HUES64 (cell line): ENCODE measurements around the gene BAK1.

Experiments used
- H3K27ac ChIP-seq: 2 replicates; pipeline ENCODE4 v1.7.0; 2013; ENCODE audit warnings: low read depth, low read length, inconsistent platforms
- H3K27me3 ChIP-seq: 2 replicates; pipeline ENCODE4 v1.6.1; 2013; ENCODE audit warnings: mild to moderate bottlenecking, low read length; ENCODE audit not compliant: insufficient read depth
- H3K36me3 ChIP-seq: 2 replicates; pipeline ENCODE4 v1.6.1; 2013; ENCODE audit warnings: mild to moderate bottlenecking, low read length; ENCODE audit not compliant: insufficient read depth
- H3K4me1 ChIP-seq: 2 replicates; pipeline ENCODE4 v1.6.1; 2013; ENCODE audit warnings: mild to moderate bottlenecking, low read length, moderate library complexity; ENCODE audit not compliant: insufficient read depth
- H3K4me3 ChIP-seq: 2 replicates; pipeline ENCODE4 v1.5.1; 2013; ENCODE audit warnings: mild to moderate bottlenecking, low read length, moderate library complexity
- H3K9ac ChIP-seq: 2 replicates; pipeline ENCODE4 v1.6.1; 2013; ENCODE audit warnings: mild to moderate bottlenecking, low read depth, low read length
- H3K9me3 ChIP-seq: 2 replicates; pipeline ENCODE4 v1.6.1; 2013; ENCODE audit warnings: low read depth, low read length; ENCODE audit not compliant: insufficient read depth
- WGBS: fragments of 150-250, 120-280 bp; methylation state at CpG from one replicate; pipeline ENCODE4 v1.1.7; 2013; ENCODE audit warnings: missing lambda C conversion rate; 5-methylcytosine and 5-hydroxymethylcytosine counted together

BAK1 gene

DNA sequence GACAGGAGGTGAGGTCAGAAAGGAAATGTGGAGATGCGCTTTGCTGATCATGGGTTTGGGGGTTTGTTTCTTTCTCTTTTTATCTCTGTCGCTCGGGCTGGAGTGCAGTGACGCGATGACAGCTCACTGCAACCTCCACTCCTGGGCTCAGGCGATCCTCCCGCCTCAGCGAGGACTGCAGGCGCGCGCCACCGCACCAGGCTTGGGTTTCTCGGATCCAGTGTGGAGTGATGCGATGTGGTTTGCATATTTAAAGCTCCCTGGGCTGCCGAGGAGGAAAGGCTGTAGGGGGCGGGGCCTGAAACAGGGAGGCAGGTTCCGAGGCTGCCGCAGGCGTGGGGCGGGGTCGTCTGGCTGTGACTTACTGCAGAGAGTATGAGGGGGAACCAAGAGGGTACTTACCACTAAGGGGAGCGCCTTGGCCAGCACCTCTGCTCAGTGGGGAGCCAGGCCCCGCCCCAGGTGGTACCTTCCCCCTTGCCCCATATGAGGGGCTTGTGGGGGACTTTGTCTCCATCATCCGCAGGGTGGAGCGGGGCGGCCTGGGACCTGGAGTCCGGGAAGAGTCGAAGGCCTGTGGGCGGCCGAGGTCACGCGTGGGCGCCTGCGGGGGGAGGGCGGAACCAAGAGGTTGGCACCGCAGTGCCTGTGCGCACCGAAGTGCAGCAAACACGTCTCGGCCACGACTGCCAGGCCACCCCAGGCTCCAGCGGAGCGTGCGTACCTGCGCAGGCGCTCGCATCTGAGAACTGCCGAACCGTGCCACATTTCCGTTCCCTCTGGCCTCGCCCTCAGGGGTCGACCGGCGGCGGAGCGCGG lies 12.7 kb upstream of the BAK1 start:
- Histone ChIP-seq H3K9ac (no peak overlapping the region), H3K36me3 (no peaks in the 10 kb centered on the region), H3K4me3 (peak overlapping the region; percentile 43), H3K4me1 (peaks cover 25% of the 10 kb centered on the region), H3K27ac (no peak overlapping the region), H3K27me3 (peaks cover 4% of the 10 kb centered on the region; the same call in 1 of the 2 replicates), H3K9me3 (no peaks in the 10 kb centered on the region)
- WGBS, result 17% methylated on average over 57 of the region's 57 CpGs

DNA sequence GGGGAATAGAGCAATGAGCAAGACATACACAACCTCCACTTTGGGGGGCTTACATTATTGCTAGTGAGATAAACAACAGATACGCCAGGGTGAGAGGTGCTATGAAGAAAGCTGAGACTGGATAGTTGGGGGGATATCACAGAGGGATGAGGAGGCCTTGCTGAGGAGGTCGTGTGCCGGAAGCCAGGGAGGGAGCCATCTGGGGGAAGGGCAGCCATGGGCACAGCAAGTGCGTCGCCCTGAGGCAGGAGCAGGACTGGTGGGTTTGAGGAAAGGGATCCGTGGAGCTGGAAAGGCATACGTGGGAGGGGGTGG lies 12.2 kb upstream of the BAK1 start:
- peaks cover 25% of the 10 kb centered on the region for H3K4me1 ChIP-seq
- no peak overlapping the region for H3K9ac ChIP-seq

DNA sequence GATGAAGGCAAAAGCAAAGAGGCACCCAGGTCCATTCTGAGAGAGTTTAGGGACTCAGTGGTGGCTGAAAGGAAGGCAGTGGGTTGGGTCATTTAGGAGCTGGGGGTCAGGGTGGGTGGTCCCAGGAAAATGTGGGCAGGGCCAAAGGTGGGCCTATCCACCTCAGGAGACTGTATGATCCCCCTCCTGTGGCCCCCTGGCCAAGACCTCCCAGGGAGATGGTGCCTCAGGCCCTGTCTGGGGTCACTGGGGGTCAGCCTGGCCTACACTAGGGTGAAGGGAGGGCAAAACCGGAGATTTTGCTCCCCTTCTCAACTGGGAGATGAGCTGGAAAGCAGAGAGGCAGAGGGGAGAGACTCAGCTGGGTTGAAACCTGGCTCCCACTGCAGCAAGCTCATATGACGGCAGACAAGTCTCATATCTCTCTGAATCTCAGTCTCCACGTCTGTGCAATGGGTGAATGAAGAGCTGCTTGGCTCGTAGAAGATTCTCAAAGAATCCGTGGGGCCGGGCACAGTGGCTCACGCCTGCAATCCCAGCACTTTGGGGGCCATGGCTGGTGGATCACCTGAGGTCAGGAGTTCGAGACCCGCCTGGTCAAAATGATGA lies 11.5 kb upstream of the BAK1 start:
- WGBS, result 92% methylated on average over 9 of the region's 9 CpGs
- Histone ChIP-seq H3K27ac (no peak overlapping the region), H3K27me3 (peaks cover 4% of the 10 kb centered on the region; the same call in 1 of the 2 replicates), H3K9me3 (no peaks in the 10 kb centered on the region), H3K4me1 (peaks cover 25% of the 10 kb centered on the region), H3K36me3 (no peaks in the 10 kb centered on the region), H3K9ac (no peak overlapping the region), H3K4me3 (no peak overlapping the region)

More for the DNA sequence above, 12.2 kb upstream of the BAK1 start:
- 74% methylated on average over 7 of the region's 7 CpGs for whole genome bisulfite sequencing
- Histone ChIP-seq H3K27me3 (peaks cover 4% of the 10 kb centered on the region; the same call in 1 of the 2 replicates), H3K4me3 (no peak overlapping the region), H3K36me3 (no peaks in the 10 kb centered on the region), H3K9me3 (no peaks in the 10 kb centered on the region), H3K27ac (no peak overlapping the region)

DNA sequence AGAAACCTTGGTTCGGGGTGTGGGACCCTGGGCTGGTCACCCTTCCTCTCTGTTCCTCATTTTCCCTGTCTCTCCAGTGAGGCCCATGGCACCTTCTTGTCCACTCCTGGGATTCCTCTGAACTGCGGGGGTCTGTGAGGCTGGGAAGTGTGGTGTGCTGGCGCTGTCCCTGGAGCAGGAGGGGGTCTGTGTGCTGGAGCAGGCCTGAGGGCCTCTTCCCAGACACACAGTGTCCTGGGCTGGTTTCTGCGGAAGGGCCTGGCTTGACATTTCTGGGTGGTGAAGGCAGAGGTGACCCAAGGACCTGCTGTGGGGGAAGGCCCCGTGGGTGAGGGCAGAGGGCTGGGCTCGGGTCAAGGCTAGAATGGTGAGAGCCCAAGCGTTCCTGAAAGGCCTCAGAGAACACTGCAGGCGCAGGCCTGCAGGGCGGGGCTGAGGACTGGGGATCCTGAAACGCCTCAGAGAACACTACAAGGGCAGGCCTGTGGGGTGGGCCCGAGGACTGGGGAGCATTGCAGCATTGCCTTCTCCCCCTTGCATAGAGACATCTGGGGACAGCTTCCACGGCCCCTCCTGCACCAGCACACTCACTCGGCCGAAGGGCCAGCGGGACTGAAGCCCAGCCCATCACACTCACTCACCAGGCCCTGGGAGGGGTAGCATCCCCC lies 10.6 kb upstream of the BAK1 start:
- H3K9me3 ChIP-seq, result no peaks in the 10 kb centered on the region
- WGBS, result 52% methylated on average over 15 of the region's 15 CpGs
- H3K27me3 ChIP-seq, result peaks cover 4% of the 10 kb centered on the region; the same call in 1 of the 2 replicates
- H3K9ac ChIP-seq, result no peak overlapping the region
- H3K27ac ChIP-seq, result peak overlapping the region; percentile 48; the same call in 1 of the 2 replicates
- no peak overlapping the region for H3K4me3 ChIP-seq
- H3K36me3 ChIP-seq, result no peaks in the 10 kb centered on the region
- peaks cover 25% of the 10 kb centered on the region for H3K4me1 ChIP-seq

DNA sequence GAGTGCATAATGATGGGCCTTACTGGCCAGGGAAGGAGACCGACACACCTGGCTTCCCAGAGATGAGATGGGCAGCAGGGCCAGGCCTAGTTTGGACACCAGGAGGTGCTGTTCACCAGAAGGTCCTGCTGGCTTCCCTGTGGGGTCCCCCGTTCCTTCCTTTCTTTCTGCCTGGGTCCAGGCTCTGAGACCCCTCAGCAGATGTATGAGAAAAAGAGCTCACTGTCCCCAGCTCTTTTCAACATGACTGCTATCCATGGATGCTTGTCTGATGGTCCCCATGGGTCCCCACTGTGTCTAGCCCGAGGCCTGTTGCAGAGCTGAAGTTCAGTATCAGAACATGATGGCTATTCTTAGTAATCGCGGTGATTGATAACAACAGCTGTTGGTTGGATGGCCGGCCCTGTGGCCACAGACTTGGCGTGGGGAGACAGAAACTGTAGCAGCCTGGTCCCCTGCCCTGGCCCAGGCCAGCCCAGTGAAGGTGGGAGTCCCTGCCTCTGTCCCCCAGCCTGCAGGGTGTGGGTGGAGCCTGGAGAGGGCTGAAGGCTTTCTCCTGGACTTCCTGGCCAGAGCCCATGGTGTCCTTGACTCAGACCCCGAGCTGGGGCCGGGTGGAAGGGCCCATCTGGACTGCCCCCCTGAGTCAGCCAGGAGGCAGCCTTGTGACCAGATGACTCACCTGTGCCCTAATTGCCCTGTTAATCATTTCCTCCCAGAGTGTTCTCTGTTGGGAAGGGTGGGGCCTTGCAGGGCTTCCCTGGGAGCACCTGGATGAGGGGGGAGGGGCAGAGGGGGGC lies 9.9 kb upstream of the BAK1 start:
- H3K27ac ChIP-seq, result peak overlapping the region; percentile 68
- peaks cover 20% of the 10 kb centered on the region for H3K4me1 ChIP-seq
- H3K9me3 ChIP-seq, result no peaks in the 10 kb centered on the region
- 55% methylated on average over 9 of the region's 9 CpGs for WGBS
- no peaks in the 10 kb centered on the region for H3K36me3 ChIP-seq
- peaks cover 4% of the 10 kb centered on the region; the same call in 1 of the 2 replicates for H3K27me3 ChIP-seq
- H3K9ac ChIP-seq, result peak overlapping the region; percentile 44; the same call in 1 of the 2 replicates
- H3K4me3 ChIP-seq, result no peak overlapping the region

DNA sequence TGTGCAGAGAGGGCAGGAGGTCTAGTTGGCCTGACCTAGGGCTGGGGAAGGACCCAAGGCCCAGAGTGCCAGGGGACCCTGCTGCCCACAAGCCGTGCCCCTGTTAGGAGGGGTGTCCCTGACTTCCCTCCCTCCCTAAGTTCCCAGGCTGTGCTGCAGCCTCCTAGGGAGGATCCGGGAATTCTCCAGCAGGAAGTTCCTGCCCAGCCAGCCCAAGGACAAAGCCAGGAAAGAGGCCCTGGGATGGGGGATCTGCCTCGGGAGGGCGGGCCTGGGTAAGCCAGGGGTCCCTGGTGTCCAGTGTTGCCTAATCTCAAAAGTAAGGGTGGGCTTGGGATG lies 9.3 kb upstream of the BAK1 start:
- no peaks in the 10 kb centered on the region for H3K36me3 ChIP-seq
- WGBS, result 52% methylated on average over 4 of the region's 4 CpGs
- H3K27ac ChIP-seq, result no peak overlapping the region
- H3K27me3 ChIP-seq, result peaks cover 4% of the 10 kb centered on the region; the same call in 1 of the 2 replicates
- H3K9me3 ChIP-seq, result no peaks in the 10 kb centered on the region
- peaks cover 20% of the 10 kb centered on the region for H3K4me1 ChIP-seq
- H3K9ac ChIP-seq, result no peak overlapping the region
- no peak overlapping the region for H3K4me3 ChIP-seq

DNA sequence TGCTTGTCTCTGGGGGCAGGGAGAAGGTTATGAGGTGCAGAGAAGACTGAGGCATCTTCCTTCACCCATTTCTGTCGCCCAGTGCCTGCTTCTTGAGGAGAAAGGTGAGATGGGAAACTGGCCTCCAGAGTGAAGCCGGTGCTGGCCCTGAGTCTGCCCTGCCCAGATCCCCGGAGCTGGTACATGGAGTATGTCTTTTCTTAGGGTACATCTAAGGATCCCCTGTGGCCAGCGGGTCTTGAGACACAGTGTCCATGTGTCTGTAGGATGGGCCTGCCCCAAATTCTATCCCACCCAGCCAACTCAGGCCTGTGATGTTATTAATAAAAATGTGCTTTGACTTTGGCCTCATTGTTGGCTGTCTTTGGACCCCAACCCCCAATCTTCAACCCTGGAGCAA lies 8.8 kb upstream of the BAK1 start:
- no peaks in the 10 kb centered on the region for H3K36me3 ChIP-seq
- no peak overlapping the region for H3K9ac ChIP-seq
- peaks cover 4% of the 10 kb centered on the region; the same call in 1 of the 2 replicates for H3K27me3 ChIP-seq
- 91% methylated on average over 4 of the region's 4 CpGs for WGBS
- H3K9me3 ChIP-seq, result no peaks in the 10 kb centered on the region
- no peak overlapping the region for H3K27ac ChIP-seq
- peaks cover 20% of the 10 kb centered on the region for H3K4me1 ChIP-seq
- H3K4me3 ChIP-seq, result no peak overlapping the region

DNA sequence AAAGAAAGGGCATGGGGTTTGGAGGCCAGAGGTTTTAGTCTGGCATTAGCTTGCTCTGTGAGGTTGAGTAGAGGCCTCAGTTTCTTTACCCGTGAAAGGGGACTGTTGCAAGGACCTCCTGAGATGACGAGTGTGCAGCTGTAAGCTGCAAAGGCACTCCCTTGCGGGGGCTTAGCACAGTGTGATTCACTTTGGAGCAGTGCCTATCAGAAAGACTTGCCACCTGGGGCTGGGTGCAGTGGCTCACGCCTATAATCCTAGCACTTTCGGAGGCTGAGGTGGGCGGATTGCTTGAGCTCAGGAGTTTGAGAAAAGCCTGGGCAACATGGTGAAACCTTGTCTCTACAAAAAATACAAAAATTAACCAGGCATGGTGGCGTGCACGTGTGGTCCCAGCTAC lies 7.5 kb upstream of the BAK1 start:
- H3K4me1 ChIP-seq, result peaks cover 16% of the 10 kb centered on the region
- H3K4me3 ChIP-seq, result no peak overlapping the region
- no peak overlapping the region for H3K9ac ChIP-seq
- H3K36me3 ChIP-seq, result no peaks in the 10 kb centered on the region
- H3K27me3 ChIP-seq, result no peaks in the 10 kb centered on the region
- H3K27ac ChIP-seq, result no peak overlapping the region
- WGBS, result 89% methylated on average over 8 of the region's 8 CpGs
- no peaks in the 10 kb centered on the region for H3K9me3 ChIP-seq

DNA sequence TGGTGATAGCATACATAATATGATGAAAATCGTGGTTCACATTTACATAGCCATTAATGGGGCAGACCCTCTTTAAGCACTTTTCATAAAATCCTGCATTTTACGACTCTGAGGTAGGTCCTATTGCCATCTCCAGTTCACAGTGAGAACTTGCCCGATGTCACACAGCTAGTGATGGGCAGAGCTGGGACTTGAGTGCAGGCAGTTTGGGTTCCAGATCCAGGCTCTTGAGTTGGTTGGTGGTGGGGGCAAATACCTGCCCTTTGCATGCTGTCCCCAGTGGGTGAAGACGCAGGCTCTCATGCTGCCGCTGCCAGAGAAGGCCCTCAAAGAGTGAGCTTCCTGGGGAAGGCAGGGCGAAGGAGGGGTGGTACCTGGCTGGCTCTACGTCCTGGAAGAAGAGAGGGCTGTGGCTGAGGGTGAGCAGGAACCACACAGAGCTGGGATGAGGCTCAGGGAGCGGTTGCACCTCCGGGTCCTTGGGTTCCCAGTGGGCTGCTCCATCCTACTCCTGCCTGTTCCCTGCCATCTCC lies 6.1 kb upstream of the BAK1 start:
- Histone ChIP-seq H3K9ac (no peak overlapping the region), H3K36me3 (no peaks in the 10 kb centered on the region), H3K4me1 (peaks cover 15% of the 10 kb centered on the region), H3K27ac (no peak overlapping the region), H3K27me3 (no peaks in the 10 kb centered on the region), H3K4me3 (peak overlapping the region; percentile 24; the same call in 1 of the 2 replicates), H3K9me3 (no peaks in the 10 kb centered on the region)
- 85% methylated on average over 9 of the region's 9 CpGs for WGBS

DNA sequence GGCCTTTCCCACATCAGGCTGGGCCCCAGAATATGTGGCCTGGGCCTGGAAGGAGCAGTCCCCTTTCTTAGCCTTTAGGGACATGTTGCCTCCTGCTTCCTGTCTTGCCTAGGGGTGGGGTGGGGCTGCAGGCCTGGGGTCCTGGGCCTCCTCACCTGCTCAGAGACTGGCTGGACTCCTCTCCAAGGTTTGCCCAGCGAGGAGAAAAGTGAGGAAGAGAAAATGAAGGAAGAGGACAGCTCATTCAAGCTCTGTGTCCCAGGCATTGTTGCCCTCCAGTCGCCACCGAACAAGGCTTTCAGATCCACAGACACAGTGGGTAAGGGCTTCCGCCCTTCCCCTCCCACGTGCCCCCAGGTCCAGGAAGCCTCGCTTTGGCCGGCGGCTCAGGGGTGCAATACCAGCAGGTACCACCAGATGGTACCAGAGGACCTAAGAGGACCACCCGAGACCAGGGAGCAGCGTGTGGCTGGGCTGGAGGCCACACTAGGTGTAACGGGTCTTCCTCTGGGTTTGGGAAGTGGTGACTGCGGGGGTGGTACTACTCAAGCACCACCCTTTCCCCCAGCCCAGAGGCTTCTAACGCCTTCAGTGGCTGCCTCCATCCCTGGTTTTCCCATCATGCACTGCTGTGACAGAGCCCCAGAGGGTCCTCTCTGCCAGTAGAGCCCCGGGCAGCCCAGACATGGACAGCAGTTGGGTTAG lies 5.5 kb upstream of the BAK1 start:
- H3K9ac ChIP-seq, result no peak overlapping the region
- 27% methylated on average over 13 of the region's 14 CpGs for WGBS
- peak overlapping the region; percentile 24 for H3K4me3 ChIP-seq
- H3K9me3 ChIP-seq, result no peaks in the 10 kb centered on the region
- no peaks in the 10 kb centered on the region for H3K27me3 ChIP-seq
- peaks cover 9% of the 10 kb centered on the region for H3K4me1 ChIP-seq
- no peaks in the 10 kb centered on the region for H3K36me3 ChIP-seq
- no peak overlapping the region for H3K27ac ChIP-seq
